ENCODE measurements around the gene TAP1. TPM values are rescaled to one million over a fixed set of nuclear protein-coding genes. Genes with fewer than 3 reads are reported as not detected.
A peak's percentile ranks its signal among the peaks of the same experiment; 100 is the strongest.

Gene TAP1
- total and polyA plus RNA-seq, 2 of the 8 experiments (the other 6 are each of a cell fraction or from before 2014, with no cell fraction given) = 16.8 to 22.0 TPM

DNA sequence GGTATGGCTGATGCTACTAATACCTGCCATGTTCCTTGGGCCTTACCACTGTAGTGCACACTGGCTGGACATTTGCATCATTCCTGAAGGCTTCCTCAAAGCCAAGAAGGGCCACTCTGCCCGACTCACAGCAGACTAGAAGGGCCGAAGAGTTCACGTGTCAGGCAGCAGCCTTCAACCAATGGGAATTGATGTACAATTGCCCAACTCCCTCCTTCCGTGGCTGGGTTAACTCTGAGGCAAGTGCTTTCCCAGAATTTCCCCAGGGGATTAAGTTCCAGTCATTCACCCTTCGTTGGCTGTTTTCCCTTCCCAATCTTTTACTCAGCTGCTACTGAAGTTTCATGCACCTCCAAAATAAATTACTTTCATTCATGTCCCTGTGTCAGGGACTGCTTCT is 30.3 kb upstream of the TAP1 start:
- no peak overlapping the region for H3K4me2 ChIP-seq (ENCODE audit: insufficient read depth in 1 of 2, low read depth in 2 of 2, low read length in 2 of 2)
- H4K20me1 ChIP-seq (replicated peaks in 1 of 2; ENCODE audit: control insufficient read depth in 1 of 2, insufficient read depth in 2 of 2, low read length in 2 of 2) = no peaks in the 10 kb centered on the region
- no peak overlapping the region for H4K91ac ChIP-seq (replicated peaks; ENCODE audit: insufficient read length, low read length)
- no peak overlapping the region for H2BK120ac ChIP-seq (replicated peaks; ENCODE audit: low read depth, low read length)
- POLR2A ChIA-PET (ENCODE audit: partially characterized antibody) = interaction anchor here (1.5 kb wide), 1 partner anchor 86 kb away, joined by 3 read pairs; no protein-coding TSS in a partner anchor
- H3K14ac ChIP-seq (ENCODE audit: insufficient read length) = no peak overlapping the region
- FAIRE-seq (no peak), DNase-seq (ENCODE audit: low read depth in 1 of 2, low spot score in 2 of 2) (no peak)
- no peaks in the 10 kb centered on the region for H3K36me3 ChIP-seq (ENCODE audit: control insufficient read depth in 2 of 4, insufficient read depth in 4 of 4, low read length in 3 of 4)
- H2BK12ac ChIP-seq (ENCODE audit: low read depth, low read length) = no peak overlapping the region
- H2AFZ ChIP-seq (ENCODE audit: low read length) = peak overlapping the region; percentile 48
- CTCF ChIA-PET (ENCODE audit: partially characterized antibody) = interaction anchor here (0.7 to 3.1 kb wide), 3 partner anchors 50 to 71 kb away, joined by 3 to 15 read pairs (median 4); no protein-coding TSS in a partner anchor
- H3K23me2 ChIP-seq (ENCODE audit: low read depth, low read length) = no peaks in the 10 kb centered on the region
- no peaks in the 10 kb centered on the region for H3K4me1 ChIP-seq (replicated peaks in 1 of 4; ENCODE audit: control insufficient read depth in 3 of 4, insufficient read depth in 4 of 4, low read length in 3 of 4)
- H3K9ac ChIP-seq (replicated peaks in 1 of 4; ENCODE audit: extremely low read depth in 1 of 4, low read depth in 3 of 4, low read length in 3 of 4) = no peak overlapping the region
- H2BK15ac ChIP-seq (ENCODE audit: low read length) = no peak overlapping the region
- H3K23ac ChIP-seq (ENCODE audit: insufficient read length) = no peak overlapping the region
- H3K18ac ChIP-seq (ENCODE audit: extremely low read depth, low read length) = no peak overlapping the region
- no peak overlapping the region for H4K5ac ChIP-seq (ENCODE audit: insufficient read length, low read depth, low read length)
- H3K27ac ChIP-seq (ENCODE audit: low read depth, low read length) = no peak overlapping the region
- H3K4ac ChIP-seq (replicated peaks; ENCODE audit: insufficient read length, low read depth, low read length) = no peak overlapping the region
- no peak overlapping the region for H4K8ac ChIP-seq (ENCODE audit: extremely low read depth, insufficient read depth, low read length)
- no peaks in the 10 kb centered on the region for H3K79me2 ChIP-seq (ENCODE audit: control insufficient read depth in 1 of 2, insufficient read depth in 2 of 2, low read length in 2 of 2)
- H3K79me1 ChIP-seq (ENCODE audit: low read depth, low read length) = no peaks in the 10 kb centered on the region
- no peaks in the 10 kb centered on the region for H3K27me3 ChIP-seq (replicated peaks in 1 of 4; ENCODE audit: control insufficient read depth in 3 of 4, extremely low read depth in 1 of 4, insufficient read depth in 3 of 4, low read length in 3 of 4)
- WGBS, 2 experiments (ENCODE audit: extremely low coverage in 1 of 2, insufficient coverage in 1 of 2, insufficient read length in 1 of 2, insufficient replicate concordance in 2 of 2, low coverage in 1 of 2, low lambda C conversion rate in 2 of 2, missing lambda C conversion rate in 1 of 2) = 68% methylated on average over 5 of the region's 5 CpGs; no CpG with 5 or more reads in 1 of the 2 experiments
- H3K56ac ChIP-seq (replicated peaks; ENCODE audit: insufficient read length, low read depth, low read length) = no peak overlapping the region
- no peak overlapping the region for H2BK20ac ChIP-seq (ENCODE audit: low read length)
- no peak overlapping the region for H2AK5ac ChIP-seq (ENCODE audit: low read depth, low read length)
- no peak overlapping the region for H3K4me3 ChIP-seq (ENCODE audit: extremely low read depth in 1 of 4, insufficient read depth in 2 of 4, low read depth in 3 of 4, low read length in 4 of 4)
- no peaks in the 10 kb centered on the region for H3K9me3 ChIP-seq (ENCODE audit: insufficient read depth in 2 of 2, low read depth in 1 of 2, low read length in 1 of 2)
- no peak overlapping the region for H2BK5ac ChIP-seq (ENCODE audit: low read depth, low read length)
- TF ChIP-seq PHF8 (conservative IDR thresholded peaks at IDR 0.05; ENCODE audit: low read depth, low read length) (no peak), GTF2F1 (IDR thresholded peaks at IDR 0.05; ENCODE audit: borderline replicate concordance, low read depth, low read length) (no peak), KDM5A (IDR thresholded peaks at IDR 0.05; ENCODE audit: low read length) (no peak), CBX8 (IDR thresholded peaks at IDR 0.05; ENCODE audit: borderline replicate concordance, low read depth, low read length) (no peak), EGR1 (IDR thresholded peaks at IDR 0.05; ENCODE audit: borderline replicate concordance, low read depth, low read length) (no peak), SIN3A (conservative IDR thresholded peaks at IDR 0.05 in 1 of 2, IDR thresholded peaks at IDR 0.05 in 1 of 2; ENCODE audit: low read depth in 1 of 2, low read length in 2 of 2) (no peak), GABPA (IDR thresholded peaks at IDR 0.05; ENCODE audit: borderline replicate concordance, insufficient read depth, low read length) (no peak), BRCA1 (IDR thresholded peaks at IDR 0.05; ENCODE audit: low read depth, low read length) (no peak), POU5F1 (IDR thresholded peaks at IDR 0.05; ENCODE audit: low read depth, low read length) (no peak), RXRA (IDR thresholded peaks at IDR 0.05; ENCODE audit: insufficient read depth, low read depth, low read length) (no peak), CREB1 (IDR thresholded peaks at IDR 0.05) (no peak), NANOG (IDR thresholded peaks at IDR 0.05; ENCODE audit: insufficient read depth, low read depth, low read length, poor library complexity, severe bottlenecking) (no peak), POLR2A (IDR thresholded peaks at IDR 0.05; ENCODE audit: control extremely low read depth in 1 of 2, low read depth in 2 of 2, low read length in 2 of 2) (no peak), SP4 (IDR thresholded peaks at IDR 0.05; ENCODE audit: low read length) (no peak)
- TF ChIP-seq, protein P1, sequence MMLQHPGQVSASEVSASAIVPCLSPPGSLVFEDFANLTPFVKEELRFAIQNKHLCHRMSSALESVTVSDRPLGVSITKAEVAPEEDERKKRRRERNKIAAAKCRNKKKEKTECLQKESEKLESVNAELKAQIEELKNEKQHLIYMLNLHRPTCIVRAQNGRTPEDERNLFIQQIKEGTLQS (IDR thresholded peaks at IDR 0.05; ENCODE audit: insufficient read depth, low read depth, low read length) = no peak

Measured in H1 (cell line).